Stimulated activated CD4-positive, alpha-beta T cell treated with anti-CD3 and anti-CD28 coated beads, Interleukin-12 subunit alpha, Interleukin-12 subunit beta, amount 100 ng/mL, for 24 hours (primary cell): ENCODE results near the gene IL3.

Experiments
- DNase-seq, 2 experiments: peaks; one replicate each; pipeline ENCODE4 v3.0.0-alpha.2; 2020; ENCODE audit warnings: low read depth in 2 of 2

IL3 gene

GRCh38 chr5:132060501-132061161 is at the start of gene IL3:
IL3 (plus strand) TSS chr5:132060655; CDS start chr5:132060707, 52 bp downstream.
- no peak for DNase-seq

- DNase-seq = no peak
Observed at GRCh38 chr5:132010989-132011621, 49.4 kb upstream of the IL3 start.

- no peak for DNase-seq
Observed at GRCh38 chr5:132011622-132012343, 48.7 kb upstream of the IL3 start, which contains the start of gene ACSL6. ACSL6 (minus strand) TSS chr5:132011658; CDS start chr5:132011553, 105 bp downstream.

- DNase-seq = no peak
Observed at GRCh38 chr5:132012371-132013005, 48.0 kb upstream of the IL3 start.

GRCh38 chr5:132013006-132013689 is 47.3 kb upstream of the IL3 start:
- DNase-seq = no peak

- no peak for DNase-seq
Observed at GRCh38 chr5:132013711-132014110, 46.7 kb upstream of the IL3 start.

GRCh38 chr5:132016721-132017250 is 43.7 kb upstream of the IL3 start:
- DNase-seq = no peak

- no peak for DNase-seq
Observed at GRCh38 chr5:132017316-132017715, 43.1 kb upstream of the IL3 start.

GRCh38 chr5:132017738-132018625 is 42.5 kb upstream of the IL3 start:
- DNase-seq = no peak

- no peak for DNase-seq
Observed at GRCh38 chr5:132019337-132019736, 41.1 kb upstream of the IL3 start.

GRCh38 chr5:132019857-132020555 is 40.4 kb upstream of the IL3 start:
- peak; percentile 54 to 58 for DNase-seq

- DNase-seq = no peak
Observed at GRCh38 chr5:132020568-132021339, 39.7 kb upstream of the IL3 start.

- DNase-seq = no peak
Observed at GRCh38 chr5:132021654-132022053, 38.8 kb upstream of the IL3 start.

GRCh38 chr5:132022737-132023136 is 37.7 kb upstream of the IL3 start:
- peak in 1 of 2 experiments; percentile 48 for DNase-seq

- no peak for DNase-seq
Observed at GRCh38 chr5:132023258-132024116, 37.0 kb upstream of the IL3 start.

GRCh38 chr5:132024117-132024435 is 36.4 kb upstream of the IL3 start:
- no peak for DNase-seq

GRCh38 chr5:132024789-132025402 is 35.6 kb upstream of the IL3 start:
- DNase-seq = no peak
